WTC11 (cell line): ENCODE data around the gene MLXIPL. TPM values are rescaled to one million over a fixed set of nuclear protein-coding genes. Genes with fewer than 3 reads are reported as not detected.

ENCODE experiments used
- ATAC-seq: fragments of 200-7000 bp; cut with Tn5 transposase; 2 replicates; pipeline ENCODE4 v1.10.0; 2021; ENCODE audit warnings: mild to moderate bottlenecking, moderate library complexity
- Bru-seq: library from RNA; stranded (reverse); fragments of 400-500 nt; gene quantifications from one replicate; lab custom pipeline; 2021; lab: Mats Ljungman, UMichigan
- CTCF ChIA-PET: fragments of 300-600 bp; sonication (Branson Sonifier 250); formaldehyde crosslinking; loops from one replicate; lab custom pipeline; 2021; ENCODE audit warnings: antibody characterized with exemption; lab: Charles Lee
- POLR2A ChIA-PET: fragments of 350-600 bp; sonication (Branson Sonifier 250); formaldehyde crosslinking; loops from one replicate; lab custom pipeline; 2021; ENCODE audit warnings: antibody characterized with exemption; lab: Charles Lee
- DNase-seq: peaks from one replicate; pipeline ENCODE4 v3.0.0; 2021; ENCODE audit warnings: low spot score
- H3K27ac Mint-ChIP-seq: 2 replicates; pipeline ENCODE4 v1.8.0; 2021; ENCODE audit warnings: mixed read lengths
- H3K27me3 Mint-ChIP-seq: 2 replicates; pipeline ENCODE4 v1.8.0; 2021; ENCODE audit warnings: low read depth, mild to moderate bottlenecking, moderate library complexity, mixed read lengths
- H3K36me3 Mint-ChIP-seq: 2 replicates; pipeline ENCODE4 v1.8.0; 2021; ENCODE audit warnings: mixed read lengths
- H3K4me1 Mint-ChIP-seq: 2 replicates; pipeline ENCODE4 v1.8.0; 2022; ENCODE audit warnings: mixed read lengths
- H3K4me3 Mint-ChIP-seq: 2 replicates; pipeline ENCODE4 v1.8.0; 2021; ENCODE audit warnings: mild to moderate bottlenecking, moderate library complexity, mixed read lengths
- H3K9me3 Mint-ChIP-seq: 2 replicates; pipeline ENCODE4 v1.8.0; 2021; ENCODE audit warnings: mixed read lengths
- CREB1 ChIP-seq: sonication (generic); formaldehyde crosslinking; IDR thresholded peaks from 2 replicates; pipeline ENCODE4 v1.8.0; 2023; ENCODE audit warnings: mild to moderate bottlenecking, missing genetic modification reagents
- CREM ChIP-seq: sonication (generic); formaldehyde crosslinking; IDR thresholded peaks from 2 replicates; pipeline ENCODE4 v1.8.1; 2022; ENCODE audit warnings: mild to moderate bottlenecking, missing genetic modification reagents, moderate library complexity
- ELF4 ChIP-seq: sonication (generic); formaldehyde crosslinking; IDR thresholded peaks from 2 replicates; pipeline ENCODE4 v1.8.1; 2022; ENCODE audit warnings: low read depth, mild to moderate bottlenecking, moderate library complexity, missing genetic modification reagents
- GABPB1 ChIP-seq: sonication (generic); formaldehyde crosslinking; IDR thresholded peaks from 2 replicates; pipeline ENCODE4 v1.8.1; 2023; ENCODE audit warnings: mild to moderate bottlenecking, missing genetic modification reagents
- TEAD1 ChIP-seq: sonication (generic); formaldehyde crosslinking; IDR thresholded peaks from 2 replicates; pipeline ENCODE4 v1.8.0; 2022; ENCODE audit warnings: mild to moderate bottlenecking, missing genetic modification reagents
- ZNF121 ChIP-seq: sonication (generic); formaldehyde crosslinking; IDR thresholded peaks from 2 replicates; pipeline ENCODE4 v1.8.0; 2023; ENCODE audit warnings: missing genetic modification reagents
- ZNF263 ChIP-seq: sonication (generic); formaldehyde crosslinking; IDR thresholded peaks from 2 replicates; pipeline ENCODE4 v1.8.1; 2022; ENCODE audit warnings: low read depth, mild to moderate bottlenecking, moderate library complexity, missing genetic modification reagents
- ZNF423 ChIP-seq: fragments of 250-450 bp; sonication (Bioruptor Pico); IDR thresholded peaks from 2 replicates; pipeline ENCODE4 v2.1.2; 2022; ENCODE audit warnings: mild to moderate bottlenecking, moderate library complexity
- long read RNA-seq, 3 experiments: library from RNA in 1 of 3; library from capped mRNA in 1 of 3; library from polyadenylated mRNA in 1 of 3; unstranded in 2 of 3; stranded (forward) in 1 of 3; transcript quantifications; one replicate each; pipeline ENCODE4 v2.0.0, GENCODE V29; 2021
- total RNA-seq: library from RNA; stranded (reverse); gene quantifications from 3 replicates; pipeline ENCODE4 v1.2.3, GENCODE V29; 2021
- TF ChIP-seq, protein P1 (sequence below): sonication (generic); formaldehyde crosslinking; IDR thresholded peaks from 2 replicates; pipeline ENCODE4 v1.8.0; 2023; ENCODE audit warnings: missing genetic modification reagents
- TF ChIP-seq, protein P2 (sequence below): sonication (generic); formaldehyde crosslinking; IDR thresholded peaks from 2 replicates; pipeline ENCODE4 v1.8.1; 2023; ENCODE audit warnings: mild to moderate bottlenecking, moderate library complexity, missing genetic modification reagents
- TF ChIP-seq, protein P3 (sequence below): sonication (generic); formaldehyde crosslinking; IDR thresholded peaks from 2 replicates; pipeline ENCODE4 v1.8.0; 2022; ENCODE audit warnings: mild to moderate bottlenecking, missing genetic modification reagents
- TF ChIP-seq, protein P4 (sequence below): fragments of 250-450 bp; sonication (Bioruptor Pico); IDR thresholded peaks from 2 replicates; pipeline ENCODE4 v1.9.0; 2021; ENCODE audit warnings: mild to moderate bottlenecking, borderline replicate concordance
- TF ChIP-seq, protein P5 (sequence below): sonication (generic); formaldehyde crosslinking; IDR thresholded peaks from 2 replicates; pipeline ENCODE4 v1.8.1; 2022; ENCODE audit warnings: mild to moderate bottlenecking, moderate library complexity, missing genetic modification reagents
- TF ChIP-seq, protein P6 (sequence below): fragments of 250-450 bp; sonication (Bioruptor Pico); IDR thresholded peaks from 2 replicates; pipeline ENCODE4 v1.9.0; 2021; ENCODE audit warnings: mild to moderate bottlenecking
- TF ChIP-seq, protein P7 (sequence below): sonication (generic); formaldehyde crosslinking; IDR thresholded peaks from 2 replicates; pipeline ENCODE4 v1.8.0; 2023; ENCODE audit warnings: mild to moderate bottlenecking, missing genetic modification reagents

MLXIPL gene, protein sequence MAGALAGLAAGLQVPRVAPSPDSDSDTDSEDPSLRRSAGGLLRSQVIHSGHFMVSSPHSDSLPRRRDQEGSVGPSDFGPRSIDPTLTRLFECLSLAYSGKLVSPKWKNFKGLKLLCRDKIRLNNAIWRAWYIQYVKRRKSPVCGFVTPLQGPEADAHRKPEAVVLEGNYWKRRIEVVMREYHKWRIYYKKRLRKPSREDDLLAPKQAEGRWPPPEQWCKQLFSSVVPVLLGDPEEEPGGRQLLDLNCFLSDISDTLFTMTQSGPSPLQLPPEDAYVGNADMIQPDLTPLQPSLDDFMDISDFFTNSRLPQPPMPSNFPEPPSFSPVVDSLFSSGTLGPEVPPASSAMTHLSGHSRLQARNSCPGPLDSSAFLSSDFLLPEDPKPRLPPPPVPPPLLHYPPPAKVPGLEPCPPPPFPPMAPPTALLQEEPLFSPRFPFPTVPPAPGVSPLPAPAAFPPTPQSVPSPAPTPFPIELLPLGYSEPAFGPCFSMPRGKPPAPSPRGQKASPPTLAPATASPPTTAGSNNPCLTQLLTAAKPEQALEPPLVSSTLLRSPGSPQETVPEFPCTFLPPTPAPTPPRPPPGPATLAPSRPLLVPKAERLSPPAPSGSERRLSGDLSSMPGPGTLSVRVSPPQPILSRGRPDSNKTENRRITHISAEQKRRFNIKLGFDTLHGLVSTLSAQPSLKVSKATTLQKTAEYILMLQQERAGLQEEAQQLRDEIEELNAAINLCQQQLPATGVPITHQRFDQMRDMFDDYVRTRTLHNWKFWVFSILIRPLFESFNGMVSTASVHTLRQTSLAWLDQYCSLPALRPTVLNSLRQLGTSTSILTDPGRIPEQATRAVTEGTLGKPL
- total RNA-seq (20.4 to 26.6 TPM (median 23.8 TPM) in 3 replicates), Bru-seq, nascent RNA (percentile 40 among the genes with signal in this experiment)
- long read RNA-seq, experiment 1, partial matches to known transcripts: 3 of 12 reads
- long read RNA-seq, experiment 1, other reads (novel, unspliced or antisense): 8 of 12 reads
- long read RNA-seq, experiment 2, partial matches to known transcripts: 4 of 10 reads
- long read RNA-seq, experiment 2, other reads (novel, unspliced or antisense): 5 of 10 reads
- long read RNA-seq, experiment 3: 0 reads

DNA sequence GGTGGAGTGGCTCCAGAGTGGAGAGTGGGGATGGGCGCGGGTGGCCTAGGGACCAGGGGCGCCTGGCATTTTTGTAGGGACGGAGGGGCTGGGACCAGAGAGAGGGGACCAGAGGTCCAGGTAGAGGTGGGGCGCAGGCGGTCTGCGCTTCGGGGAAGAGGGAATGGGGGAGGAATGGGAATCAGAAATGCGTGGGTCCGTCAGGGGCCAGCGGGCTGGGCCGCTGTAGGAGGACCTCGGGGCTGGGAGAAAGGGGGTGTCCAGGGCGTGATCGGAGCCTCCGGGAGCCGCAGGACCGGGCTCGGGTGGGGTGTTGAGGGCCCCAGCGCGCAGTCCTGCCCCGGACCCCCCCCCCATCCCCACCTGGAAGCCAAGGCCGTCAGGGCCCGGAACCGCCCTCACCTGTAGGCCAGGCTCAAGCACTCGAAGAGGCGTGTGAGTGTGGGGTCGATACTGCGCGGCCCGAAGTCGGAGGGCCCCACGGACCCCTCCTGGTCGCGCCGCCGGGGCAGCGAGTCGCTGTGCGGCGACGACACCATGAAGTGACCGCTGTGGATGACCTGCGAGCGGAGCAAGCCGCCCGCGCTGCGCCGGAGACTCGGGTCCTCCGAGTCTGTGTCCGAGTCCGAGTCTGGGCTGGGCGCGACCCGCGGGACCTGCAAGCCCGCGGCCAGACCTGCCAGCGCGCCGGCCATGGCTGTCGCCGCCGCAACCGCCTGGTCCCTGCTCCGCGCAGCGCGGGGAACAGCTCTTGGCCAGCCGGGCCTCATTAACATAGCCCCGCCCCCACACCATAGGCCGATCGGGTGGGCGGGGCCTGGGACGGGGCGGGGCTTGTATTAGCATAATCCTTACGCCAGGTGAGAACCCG is at the start of gene MLXIPL:
Gene MLXIPL (minus strand): TSS at position 725 of the 871 bp plus-strand sequence. CDS start 30 bp downstream, at position 695.
- H3K27me3 Mint-ChIP-seq: peaks cover 37% of the 10 kb centered on the region
- H3K9me3 Mint-ChIP-seq: no peaks in the 10 kb centered on the region
- ChIA-PET CTCF (interaction anchor here (0.9 to 4.7 kb wide), 14 partner anchors 11 to 218 kb away, joined by 3 to 53 read pairs (median 4); partner anchors contain the start of genes METTL27 and VPS37D), POLR2A (interaction anchor here (0.7 to 1.1 kb wide), 4 partner anchors 12 to 45 kb away, joined by 3 to 4 read pairs (median 3); no protein-coding TSS in a partner anchor)
- peak; percentile 89 for ATAC-seq
- H3K4me3 Mint-ChIP-seq: peak within 1 kb of the TSS; percentile 83
- H3K27ac Mint-ChIP-seq: no peak within 1 kb of the TSS; the same call in 1 of the 2 replicates
- peak; percentile 96 for DNase-seq
- H3K4me1 Mint-ChIP-seq: peaks cover 7% of the 10 kb centered on the region
- H3K36me3 Mint-ChIP-seq: no peaks in the 10 kb centered on the region
- TF ChIP-seq, protein P1, sequence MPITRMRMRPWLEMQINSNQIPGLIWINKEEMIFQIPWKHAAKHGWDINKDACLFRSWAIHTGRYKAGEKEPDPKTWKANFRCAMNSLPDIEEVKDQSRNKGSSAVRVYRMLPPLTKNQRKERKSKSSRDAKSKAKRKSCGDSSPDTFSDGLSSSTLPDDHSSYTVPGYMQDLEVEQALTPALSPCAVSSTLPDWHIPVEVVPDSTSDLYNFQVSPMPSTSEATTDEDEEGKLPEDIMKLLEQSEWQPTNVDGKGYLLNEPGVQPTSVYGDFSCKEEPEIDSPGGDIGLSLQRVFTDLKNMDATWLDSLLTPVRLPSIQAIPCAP (CRISPR knock-in tag): 0 out of 2 replicates have a peak, but pooled peaks have one; percentile 34
- TF ChIP-seq ZNF423 (CRISPR knock-in tag) (no peak), CREM (CRISPR knock-in tag) (no peak), TEAD1 (no peak), CREB1 (no peak), ELF4 (no peak), ZNF263 (CRISPR knock-in tag) (no peak), ZNF121 (CRISPR knock-in tag) (no peak), GABPB1 (CRISPR knock-in tag) (0 out of 2 replicates have a peak, but pooled peaks have one; percentile 36)
- TF ChIP-seq, protein P2, sequence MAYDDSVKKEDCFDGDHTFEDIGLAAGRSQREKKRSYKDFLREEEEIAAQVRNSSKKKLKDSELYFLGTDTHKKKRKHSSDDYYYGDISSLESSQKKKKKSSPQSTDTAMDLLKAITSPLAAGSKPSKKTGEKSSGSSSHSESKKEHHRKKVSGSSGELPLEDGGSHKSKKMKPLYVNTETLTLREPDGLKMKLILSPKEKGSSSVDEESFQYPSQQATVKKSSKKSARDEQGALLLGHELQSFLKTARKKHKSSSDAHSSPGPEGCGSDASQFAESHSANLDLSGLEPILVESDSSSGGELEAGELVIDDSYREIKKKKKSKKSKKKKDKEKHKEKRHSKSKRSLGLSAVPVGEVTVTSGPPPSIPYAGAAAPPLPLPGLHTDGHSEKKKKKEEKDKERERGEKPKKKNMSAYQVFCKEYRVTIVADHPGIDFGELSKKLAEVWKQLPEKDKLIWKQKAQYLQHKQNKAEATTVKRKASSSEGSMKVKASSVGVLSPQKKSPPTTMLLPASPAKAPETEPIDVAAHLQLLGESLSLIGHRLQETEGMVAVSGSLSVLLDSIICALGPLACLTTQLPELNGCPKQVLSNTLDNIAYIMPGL (CRISPR knock-in tag): no peak
- TF ChIP-seq, protein P3, sequence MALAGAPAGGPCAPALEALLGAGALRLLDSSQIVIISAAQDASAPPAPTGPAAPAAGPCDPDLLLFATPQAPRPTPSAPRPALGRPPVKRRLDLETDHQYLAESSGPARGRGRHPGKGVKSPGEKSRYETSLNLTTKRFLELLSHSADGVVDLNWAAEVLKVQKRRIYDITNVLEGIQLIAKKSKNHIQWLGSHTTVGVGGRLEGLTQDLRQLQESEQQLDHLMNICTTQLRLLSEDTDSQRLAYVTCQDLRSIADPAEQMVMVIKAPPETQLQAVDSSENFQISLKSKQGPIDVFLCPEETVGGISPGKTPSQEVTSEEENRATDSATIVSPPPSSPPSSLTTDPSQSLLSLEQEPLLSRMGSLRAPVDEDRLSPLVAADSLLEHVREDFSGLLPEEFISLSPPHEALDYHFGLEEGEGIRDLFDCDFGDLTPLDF (CRISPR knock-in tag): no peak
- TF ChIP-seq, protein P4, sequence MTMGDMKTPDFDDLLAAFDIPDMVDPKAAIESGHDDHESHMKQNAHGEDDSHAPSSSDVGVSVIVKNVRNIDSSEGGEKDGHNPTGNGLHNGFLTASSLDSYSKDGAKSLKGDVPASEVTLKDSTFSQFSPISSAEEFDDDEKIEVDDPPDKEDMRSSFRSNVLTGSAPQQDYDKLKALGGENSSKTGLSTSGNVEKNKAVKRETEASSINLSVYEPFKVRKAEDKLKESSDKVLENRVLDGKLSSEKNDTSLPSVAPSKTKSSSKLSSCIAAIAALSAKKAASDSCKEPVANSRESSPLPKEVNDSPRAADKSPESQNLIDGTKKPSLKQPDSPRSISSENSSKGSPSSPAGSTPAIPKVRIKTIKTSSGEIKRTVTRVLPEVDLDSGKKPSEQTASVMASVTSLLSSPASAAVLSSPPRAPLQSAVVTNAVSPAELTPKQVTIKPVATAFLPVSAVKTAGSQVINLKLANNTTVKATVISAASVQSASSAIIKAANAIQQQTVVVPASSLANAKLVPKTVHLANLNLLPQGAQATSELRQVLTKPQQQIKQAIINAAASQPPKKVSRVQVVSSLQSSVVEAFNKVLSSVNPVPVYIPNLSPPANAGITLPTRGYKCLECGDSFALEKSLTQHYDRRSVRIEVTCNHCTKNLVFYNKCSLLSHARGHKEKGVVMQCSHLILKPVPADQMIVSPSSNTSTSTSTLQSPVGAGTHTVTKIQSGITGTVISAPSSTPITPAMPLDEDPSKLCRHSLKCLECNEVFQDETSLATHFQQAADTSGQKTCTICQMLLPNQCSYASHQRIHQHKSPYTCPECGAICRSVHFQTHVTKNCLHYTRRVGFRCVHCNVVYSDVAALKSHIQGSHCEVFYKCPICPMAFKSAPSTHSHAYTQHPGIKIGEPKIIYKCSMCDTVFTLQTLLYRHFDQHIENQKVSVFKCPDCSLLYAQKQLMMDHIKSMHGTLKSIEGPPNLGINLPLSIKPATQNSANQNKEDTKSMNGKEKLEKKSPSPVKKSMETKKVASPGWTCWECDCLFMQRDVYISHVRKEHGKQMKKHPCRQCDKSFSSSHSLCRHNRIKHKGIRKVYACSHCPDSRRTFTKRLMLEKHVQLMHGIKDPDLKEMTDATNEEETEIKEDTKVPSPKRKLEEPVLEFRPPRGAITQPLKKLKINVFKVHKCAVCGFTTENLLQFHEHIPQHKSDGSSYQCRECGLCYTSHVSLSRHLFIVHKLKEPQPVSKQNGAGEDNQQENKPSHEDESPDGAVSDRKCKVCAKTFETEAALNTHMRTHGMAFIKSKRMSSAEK (CRISPR knock-in tag): no peak
- TF ChIP-seq, protein P5, sequence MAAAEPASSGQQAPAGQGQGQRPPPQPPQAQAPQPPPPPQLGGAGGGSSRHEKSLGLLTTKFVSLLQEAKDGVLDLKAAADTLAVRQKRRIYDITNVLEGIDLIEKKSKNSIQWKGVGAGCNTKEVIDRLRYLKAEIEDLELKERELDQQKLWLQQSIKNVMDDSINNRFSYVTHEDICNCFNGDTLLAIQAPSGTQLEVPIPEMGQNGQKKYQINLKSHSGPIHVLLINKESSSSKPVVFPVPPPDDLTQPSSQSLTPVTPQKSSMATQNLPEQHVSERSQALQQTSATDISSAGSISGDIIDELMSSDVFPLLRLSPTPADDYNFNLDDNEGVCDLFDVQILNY (CRISPR knock-in tag): peak; percentile 66; the same call in 1 of the 2 replicates
- TF ChIP-seq, protein P6, sequence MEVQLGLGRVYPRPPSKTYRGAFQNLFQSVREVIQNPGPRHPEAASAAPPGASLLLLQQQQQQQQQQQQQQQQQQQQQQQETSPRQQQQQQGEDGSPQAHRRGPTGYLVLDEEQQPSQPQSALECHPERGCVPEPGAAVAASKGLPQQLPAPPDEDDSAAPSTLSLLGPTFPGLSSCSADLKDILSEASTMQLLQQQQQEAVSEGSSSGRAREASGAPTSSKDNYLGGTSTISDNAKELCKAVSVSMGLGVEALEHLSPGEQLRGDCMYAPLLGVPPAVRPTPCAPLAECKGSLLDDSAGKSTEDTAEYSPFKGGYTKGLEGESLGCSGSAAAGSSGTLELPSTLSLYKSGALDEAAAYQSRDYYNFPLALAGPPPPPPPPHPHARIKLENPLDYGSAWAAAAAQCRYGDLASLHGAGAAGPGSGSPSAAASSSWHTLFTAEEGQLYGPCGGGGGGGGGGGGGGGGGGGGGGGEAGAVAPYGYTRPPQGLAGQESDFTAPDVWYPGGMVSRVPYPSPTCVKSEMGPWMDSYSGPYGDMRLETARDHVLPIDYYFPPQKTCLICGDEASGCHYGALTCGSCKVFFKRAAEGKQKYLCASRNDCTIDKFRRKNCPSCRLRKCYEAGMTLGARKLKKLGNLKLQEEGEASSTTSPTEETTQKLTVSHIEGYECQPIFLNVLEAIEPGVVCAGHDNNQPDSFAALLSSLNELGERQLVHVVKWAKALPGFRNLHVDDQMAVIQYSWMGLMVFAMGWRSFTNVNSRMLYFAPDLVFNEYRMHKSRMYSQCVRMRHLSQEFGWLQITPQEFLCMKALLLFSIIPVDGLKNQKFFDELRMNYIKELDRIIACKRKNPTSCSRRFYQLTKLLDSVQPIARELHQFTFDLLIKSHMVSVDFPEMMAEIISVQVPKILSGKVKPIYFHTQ (CRISPR knock-in tag): no peak
- TF ChIP-seq, protein P7, sequence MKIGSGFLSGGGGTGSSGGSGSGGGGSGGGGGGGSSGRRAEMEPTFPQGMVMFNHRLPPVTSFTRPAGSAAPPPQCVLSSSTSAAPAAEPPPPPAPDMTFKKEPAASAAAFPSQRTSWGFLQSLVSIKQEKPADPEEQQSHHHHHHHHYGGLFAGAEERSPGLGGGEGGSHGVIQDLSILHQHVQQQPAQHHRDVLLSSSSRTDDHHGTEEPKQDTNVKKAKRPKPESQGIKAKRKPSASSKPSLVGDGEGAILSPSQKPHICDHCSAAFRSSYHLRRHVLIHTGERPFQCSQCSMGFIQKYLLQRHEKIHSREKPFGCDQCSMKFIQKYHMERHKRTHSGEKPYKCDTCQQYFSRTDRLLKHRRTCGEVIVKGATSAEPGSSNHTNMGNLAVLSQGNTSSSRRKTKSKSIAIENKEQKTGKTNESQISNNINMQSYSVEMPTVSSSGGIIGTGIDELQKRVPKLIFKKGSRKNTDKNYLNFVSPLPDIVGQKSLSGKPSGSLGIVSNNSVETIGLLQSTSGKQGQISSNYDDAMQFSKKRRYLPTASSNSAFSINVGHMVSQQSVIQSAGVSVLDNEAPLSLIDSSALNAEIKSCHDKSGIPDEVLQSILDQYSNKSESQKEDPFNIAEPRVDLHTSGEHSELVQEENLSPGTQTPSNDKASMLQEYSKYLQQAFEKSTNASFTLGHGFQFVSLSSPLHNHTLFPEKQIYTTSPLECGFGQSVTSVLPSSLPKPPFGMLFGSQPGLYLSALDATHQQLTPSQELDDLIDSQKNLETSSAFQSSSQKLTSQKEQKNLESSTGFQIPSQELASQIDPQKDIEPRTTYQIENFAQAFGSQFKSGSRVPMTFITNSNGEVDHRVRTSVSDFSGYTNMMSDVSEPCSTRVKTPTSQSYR (CRISPR knock-in tag): no peak
